HFFc6 (cell line): ENCODE results near the gene ARHGAP24. TPM values are rescaled to one million over a fixed set of nuclear protein-coding genes. Genes with fewer than 3 reads are reported as not detected.

Source experiments
- DNase-seq: peaks from one replicate; pipeline ENCODE4 v3.0.0-alpha.2; 2018
- H3K27ac Mint-ChIP-seq: 2 replicates; pipeline ENCODE4 v1.8.0; 2020; ENCODE audit warnings: mild to moderate bottlenecking, mixed read lengths
- H3K27me3 Mint-ChIP-seq: 2 replicates; pipeline ENCODE4 v1.8.0; 2021; ENCODE audit warnings: mild to moderate bottlenecking, moderate library complexity, mixed read lengths; ENCODE audit not compliant: insufficient read depth
- H3K36me3 Mint-ChIP-seq: 2 replicates; pipeline ENCODE4 v1.8.0; 2021; ENCODE audit warnings: low read depth, mixed read lengths
- H3K4me1 Mint-ChIP-seq: 2 replicates; pipeline ENCODE4 v1.8.0; 2020; ENCODE audit warnings: low read depth, mixed read lengths
- H3K4me3 Mint-ChIP-seq: 2 replicates; pipeline ENCODE4 v1.8.0; 2020; ENCODE audit warnings: mild to moderate bottlenecking, moderate library complexity, mixed read lengths
- H3K9me3 Mint-ChIP-seq: 2 replicates; pipeline ENCODE4 v1.8.0; 2020; ENCODE audit warnings: mild to moderate bottlenecking, mixed read lengths
- total RNA-seq, 6 experiments: library from RNA; stranded (reverse); fragmentation: NEBNext Ultra II Directional; extraction: Animal tissue kit (Norgen Biotek cat#: 25700); gene quantifications; 2 replicates in 1 of 6; 3 replicates in 5 of 6; pipeline ENCODE4 v1.2.3, GENCODE V29; 2021
- TF ChIP-seq, protein P1 (sequence below): fragments of 200-600 bp; sonication (generic); IDR thresholded peaks from 2 replicates; pipeline ENCODE4 v1.5.0; 2021; ENCODE audit warnings: antibody characterized with exemption, mild to moderate bottlenecking

The ARHGAP24 gene
- total RNA-seq, 6 experiments from 2014 or later = 13.6 to 28.3 (median 15.2) TPM

DNA sequence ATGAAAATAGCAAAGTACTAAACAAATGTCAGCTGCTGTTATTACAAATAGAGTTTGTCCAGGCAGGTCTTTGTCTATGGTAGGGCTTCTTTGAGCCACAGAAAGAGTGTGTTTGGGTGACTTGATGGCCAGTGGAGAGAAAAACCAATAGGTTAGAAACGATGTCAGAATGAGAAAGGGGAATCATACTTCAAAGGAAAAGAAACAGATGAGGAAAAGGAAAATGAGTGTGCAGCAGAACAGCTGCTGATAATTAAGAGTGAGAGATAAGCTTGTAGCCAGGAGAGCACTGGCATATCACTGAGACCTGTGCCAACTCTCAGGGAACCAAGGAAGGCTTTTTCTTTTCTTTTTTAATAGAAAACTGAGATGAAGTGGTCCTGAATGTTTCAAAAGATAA lies 257.2 kb downstream of the ARHGAP24 start:
- H3K36me3 Mint-ChIP-seq = no peaks in the 10 kb centered on the region
- H3K4me3 Mint-ChIP-seq = no peak overlapping the region
- peaks cover 19% of the 10 kb centered on the region for H3K4me1 Mint-ChIP-seq
- TF ChIP-seq, protein P1, sequence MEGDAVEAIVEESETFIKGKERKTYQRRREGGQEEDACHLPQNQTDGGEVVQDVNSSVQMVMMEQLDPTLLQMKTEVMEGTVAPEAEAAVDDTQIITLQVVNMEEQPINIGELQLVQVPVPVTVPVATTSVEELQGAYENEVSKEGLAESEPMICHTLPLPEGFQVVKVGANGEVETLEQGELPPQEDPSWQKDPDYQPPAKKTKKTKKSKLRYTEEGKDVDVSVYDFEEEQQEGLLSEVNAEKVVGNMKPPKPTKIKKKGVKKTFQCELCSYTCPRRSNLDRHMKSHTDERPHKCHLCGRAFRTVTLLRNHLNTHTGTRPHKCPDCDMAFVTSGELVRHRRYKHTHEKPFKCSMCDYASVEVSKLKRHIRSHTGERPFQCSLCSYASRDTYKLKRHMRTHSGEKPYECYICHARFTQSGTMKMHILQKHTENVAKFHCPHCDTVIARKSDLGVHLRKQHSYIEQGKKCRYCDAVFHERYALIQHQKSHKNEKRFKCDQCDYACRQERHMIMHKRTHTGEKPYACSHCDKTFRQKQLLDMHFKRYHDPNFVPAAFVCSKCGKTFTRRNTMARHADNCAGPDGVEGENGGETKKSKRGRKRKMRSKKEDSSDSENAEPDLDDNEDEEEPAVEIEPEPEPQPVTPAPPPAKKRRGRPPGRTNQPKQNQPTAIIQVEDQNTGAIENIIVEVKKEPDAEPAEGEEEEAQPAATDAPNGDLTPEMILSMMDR = no peak
- no peak for DNase-seq
- H3K27ac Mint-ChIP-seq = no peak overlapping the region
- H3K27me3 Mint-ChIP-seq = no peaks in the 10 kb centered on the region
- no peaks in the 10 kb centered on the region for H3K9me3 Mint-ChIP-seq

DNA sequence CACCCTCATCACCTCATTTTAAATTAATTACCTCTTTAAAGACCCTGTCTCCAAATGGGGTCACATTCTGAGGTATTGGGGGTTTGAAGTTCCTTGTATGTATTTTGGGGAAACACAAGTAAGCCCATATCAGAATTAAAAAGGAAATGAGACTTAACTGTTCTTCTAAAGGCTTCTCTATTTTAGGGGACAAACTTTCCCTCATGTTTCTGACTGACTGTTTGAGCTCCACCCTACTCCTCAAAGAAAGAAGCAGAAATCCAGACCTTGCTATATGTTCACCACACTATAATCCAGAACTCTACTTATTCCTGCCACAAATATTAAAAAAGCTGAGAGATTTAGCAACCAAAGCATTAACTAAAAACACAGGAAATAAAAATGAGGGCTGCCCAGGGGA lies 258.8 kb downstream of the ARHGAP24 start:
- H3K4me3 Mint-ChIP-seq = no peak overlapping the region
- DNase-seq = no peak
- TF ChIP-seq, protein P1 = no peak
- H3K27me3 Mint-ChIP-seq = no peaks in the 10 kb centered on the region
- H3K9me3 Mint-ChIP-seq = no peaks in the 10 kb centered on the region
- H3K36me3 Mint-ChIP-seq = no peaks in the 10 kb centered on the region
- peaks cover 24% of the 10 kb centered on the region for H3K4me1 Mint-ChIP-seq
- H3K27ac Mint-ChIP-seq = no peak overlapping the region

DNA sequence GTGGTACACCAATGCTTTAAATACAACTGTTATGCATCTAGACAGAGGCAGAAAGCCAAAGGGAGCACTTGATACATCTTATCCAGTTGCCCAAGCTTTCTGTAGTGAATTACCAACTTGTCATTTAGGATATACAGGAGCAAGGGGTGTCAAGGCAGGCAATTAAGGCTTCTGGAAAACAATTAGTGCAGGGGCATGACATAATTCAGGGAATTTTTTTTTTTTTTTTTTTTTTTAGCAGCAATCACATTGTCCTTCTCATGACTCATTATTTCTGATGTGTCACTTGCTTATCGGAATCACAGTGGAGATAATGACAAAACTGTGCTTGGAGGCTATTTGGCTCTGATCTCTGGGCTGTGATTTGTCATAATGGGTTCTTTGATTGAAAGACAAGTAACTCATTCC lies 259.5 kb downstream of the ARHGAP24 start:
- no peak for DNase-seq
- no peak overlapping the region for H3K27ac Mint-ChIP-seq
- no peaks in the 10 kb centered on the region for H3K36me3 Mint-ChIP-seq
- no peak overlapping the region for H3K4me3 Mint-ChIP-seq
- no peaks in the 10 kb centered on the region for H3K9me3 Mint-ChIP-seq
- no peaks in the 10 kb centered on the region for H3K27me3 Mint-ChIP-seq
- H3K4me1 Mint-ChIP-seq = peaks cover 28% of the 10 kb centered on the region
- TF ChIP-seq, protein P1 = no peak

GRCh38 chr4:85736571-85736970 lies 261.6 kb downstream of the ARHGAP24 start:
- Mint-ChIP-seq H3K36me3 (0 out of 2 replicates have a peak, but pooled peaks cover 4% of the 10 kb centered on the region), H3K27me3 (no peaks in the 10 kb centered on the region), H3K4me1 (peaks cover 47% of the 10 kb centered on the region), H3K27ac (no peak overlapping the region), H3K9me3 (no peaks in the 10 kb centered on the region), H3K4me3 (no peak overlapping the region)
- TF ChIP-seq, protein P1 = no peak
- no peak for DNase-seq

DNA sequence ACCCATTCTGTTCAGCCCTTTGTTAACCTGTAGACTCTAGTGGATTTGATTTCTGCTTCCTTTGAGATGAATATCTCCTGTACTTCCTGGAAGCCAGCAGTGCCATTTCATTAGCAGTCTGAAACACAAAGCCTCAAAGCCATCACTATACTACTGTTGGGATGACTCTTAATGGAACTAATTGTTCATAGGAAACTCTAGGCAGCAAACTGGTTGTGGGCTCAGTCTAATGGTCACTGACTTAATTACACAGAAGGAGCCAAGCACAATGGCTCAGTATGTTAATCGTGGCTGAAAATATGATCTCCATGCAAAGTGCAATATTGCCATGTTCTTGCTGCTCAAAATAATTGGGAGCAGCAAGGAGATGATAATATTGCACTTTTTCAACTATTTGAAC lies 262.3 kb downstream of the ARHGAP24 start:
- TF ChIP-seq, protein P1 = no peak
- no peaks in the 10 kb centered on the region for H3K9me3 Mint-ChIP-seq

DNA sequence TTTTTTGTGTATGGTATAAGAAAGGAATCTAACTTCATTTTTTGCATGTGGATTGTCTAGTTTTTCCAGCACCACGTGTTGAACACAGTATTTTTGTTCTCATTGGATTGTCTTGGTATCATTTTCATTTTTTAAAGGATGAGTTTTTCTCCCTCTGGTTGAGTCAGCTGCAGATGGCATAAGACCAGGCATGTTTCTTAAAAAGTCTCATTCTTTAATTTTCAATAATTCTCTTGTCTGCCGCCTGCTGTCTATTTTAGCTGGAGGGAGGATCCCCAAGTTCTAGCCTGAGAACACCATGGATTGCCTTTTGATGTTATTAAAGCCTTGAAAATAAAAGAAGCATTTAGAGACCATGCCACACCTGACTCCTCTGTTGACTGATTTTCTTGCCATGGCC lies 263.8 kb downstream of the ARHGAP24 start:
- no peaks in the 10 kb centered on the region for H3K27me3 Mint-ChIP-seq
- H3K27ac Mint-ChIP-seq = no peak overlapping the region
- H3K4me1 Mint-ChIP-seq = peaks cover 60% of the 10 kb centered on the region
- no peaks in the 10 kb centered on the region for H3K9me3 Mint-ChIP-seq
- no peak for DNase-seq
- H3K36me3 Mint-ChIP-seq = peaks cover 9% of the 10 kb centered on the region; the same call in 1 of the 2 replicates
- no peak overlapping the region for H3K4me3 Mint-ChIP-seq
- TF ChIP-seq, protein P1 = no peak

More for the DNA sequence above, 262.3 kb downstream of the ARHGAP24 start:
- peaks cover 9% of the 10 kb centered on the region; the same call in 1 of the 2 replicates for H3K36me3 Mint-ChIP-seq
- no peaks in the 10 kb centered on the region for H3K27me3 Mint-ChIP-seq
- H3K27ac Mint-ChIP-seq = no peak overlapping the region
- no peak for DNase-seq
- no peak overlapping the region for H3K4me3 Mint-ChIP-seq
- H3K4me1 Mint-ChIP-seq = peaks cover 49% of the 10 kb centered on the region
